Astrocyte of the spinal cord (primary cell): ENCODE results near the gene HEPACAM.

ENCODE experiments used
- DNase-seq: peaks from one replicate; pipeline ENCODE4 v3.0.0; 2011; ENCODE audit warnings: low read depth, low spot score
- H3K4me3 ChIP-seq: 2 replicates; pipeline ENCODE4 v1.5.1; 2011; ENCODE audit warnings: low read depth, mild to moderate bottlenecking, low read length, moderate library complexity
- CTCF ChIP-seq: IDR thresholded peaks from 2 replicates; pipeline ENCODE4 v1.5.1; 2012; ENCODE audit warnings: low read depth, mild to moderate bottlenecking, low read length, inconsistent platforms
- in situ Hi-C: cut with HindIII; loops from 2 replicates; pipeline ENCODE4 v1.10.0; 2017; ENCODE audit warnings: low sequenced_read_pairs

The HEPACAM gene

GRCh38 chr11:124897674-124898262 is 38.1 kb downstream of the HEPACAM start, which contains the start of gene ROBO4:
TSS of gene ROBO4 (minus strand) at chr11:124897865. CDS start at chr11:124897795, 70 bp downstream.
- TF ChIP-seq CTCF = no peak
- in situ Hi-C loops = no loop called here
- no peak within 1 kb of the TSS for H3K4me3 ChIP-seq
- DNase-seq = peak; percentile 15

GRCh38 chr11:124896821-124897391 is 38.9 kb downstream of the HEPACAM start:
- DNase-seq = no peak
- in situ Hi-C loops = no loop called here
- H3K4me3 ChIP-seq = no peak overlapping the region
- TF ChIP-seq CTCF = no peak

- no peak for DNase-seq
- no peak overlapping the region for H3K4me3 ChIP-seq
- no peak for TF ChIP-seq CTCF
- in situ Hi-C loops = no loop called here
Observed at GRCh38 chr11:124896071-124896750, 39.6 kb downstream of the HEPACAM start.

- in situ Hi-C loops = no loop called here
Observed at GRCh38 chr11:124895471-124895971, 40.3 kb downstream of the HEPACAM start.

GRCh38 chr11:124894606-124895430 is 41.0 kb downstream of the HEPACAM start:
- no peak for TF ChIP-seq CTCF
- no peak overlapping the region for H3K4me3 ChIP-seq
- in situ Hi-C loops = no loop called here
- DNase-seq = no peak

More at GRCh38 chr11:124895471-124895971, 40.3 kb downstream of the HEPACAM start:
- no peak for TF ChIP-seq CTCF
- no peak for DNase-seq
- no peak overlapping the region for H3K4me3 ChIP-seq

- no peak overlapping the region for H3K4me3 ChIP-seq
- in situ Hi-C loops = no loop called here
- no peak for TF ChIP-seq CTCF
- no peak for DNase-seq
Observed at GRCh38 chr11:124893781-124894401, 42.0 kb downstream of the HEPACAM start.
